K562 (cell line): ENCODE results near the gene ARPC4. TPM values are rescaled to one million over a fixed set of nuclear protein-coding genes. Genes with fewer than 3 reads are reported as not detected.
A peak's percentile ranks its signal among the peaks of the same experiment; 100 is the strongest.

Experiments
- ELF4 ChIP-seq: fragments of 450-650 bp; formaldehyde crosslinking; IDR thresholded peaks from 2 replicates; pipeline ENCODE4 v1.4.0; 2022; ENCODE audit warnings: missing genetic modification characterization
- ESRRA ChIP-seq: fragments of 450-650 bp; IDR thresholded peaks from 2 replicates; pipeline ENCODE4 v1.6.1; 2014; ENCODE audit warnings: low read depth, mild to moderate bottlenecking, moderate library complexity, borderline replicate concordance
- HCFC1 ChIP-seq: IDR thresholded peaks from 2 replicates; pipeline ENCODE4 v1.6.1; 2012; ENCODE audit warnings: low read depth, low read length, improper control_type of control experiment
- HNRNPH1 ChIP-seq: fragments of 200-400 bp; formaldehyde crosslinking; optimal IDR thresholded peaks from 2 replicates; pipeline ENCODE3; 2017; ENCODE audit warnings: low read depth, mild to moderate bottlenecking, low read length, moderate library complexity
- JUNB ChIP-seq: fragments of 450-650 bp; formaldehyde crosslinking; conservative IDR thresholded peaks from 2 replicates; pipeline ENCODE4 v1.4.0; 2020; ENCODE audit warnings: mild to moderate bottlenecking
- MYC ChIP-seq, 2 experiments: fragments of 250-450 bp in 1 of 2; sonication (Bioruptor Pico) in 1 of 2; IDR thresholded peaks; 2 replicates each; pipeline versions ENCODE4 v1.5.1 to v1.6.1; 2012 to 2021; ENCODE audit warnings: low read depth in 2 of 2, borderline replicate concordance in 1 of 2, improper control_type of control experiment in 1 of 2, low read length in 1 of 2, mild to moderate bottlenecking in 1 of 2, moderate library complexity in 1 of 2
- RCOR1 ChIP-seq, 2 experiments: IDR thresholded peaks; 2 replicates each; pipeline ENCODE4 v1.6.1; 2012; ENCODE audit warnings: low read depth in 2 of 2, low read length in 2 of 2, borderline replicate concordance in 1 of 2, improper control_type of control experiment in 1 of 2
- TBL1XR1 ChIP-seq, 2 experiments: IDR thresholded peaks; 2 replicates each; pipeline ENCODE4 v1.6.1; 2012; ENCODE audit warnings: improper control_type of control experiment in 2 of 2, low read length in 2 of 2, mild to moderate bottlenecking in 1 of 2
- TEAD1 ChIP-seq, 2 experiments: fragments of 450-650 bp in 1 of 2; sonication (generic) in 1 of 2; formaldehyde crosslinking; IDR thresholded peaks; 2 replicates each; pipeline versions ENCODE4 v1.4.0 to v1.8.0; 2020 to 2022; ENCODE audit warnings: mild to moderate bottlenecking in 2 of 2, missing genetic modification reagents in 1 of 2
- ZC3H11A ChIP-seq: IDR thresholded peaks from 2 replicates; pipeline ENCODE4 v1.6.1; 2012; ENCODE audit warnings: low read depth, low read length, improper control_type of control experiment
- ZNF197 ChIP-seq: fragments of 200-800 bp; sonication (Bioruptor generic); IDR thresholded peaks from 2 replicates; pipeline ENCODE4 v1.6.1; 2016; ENCODE audit warnings: low read depth, missing genetic modification characterization, missing compliant biosample characterization
- ZNF41 ChIP-seq: fragments of 250-450 bp; sonication (Bioruptor Pico); conservative IDR thresholded peaks from 2 replicates; pipeline ENCODE4 v1.4.0; 2020; ENCODE audit warnings: mild to moderate bottlenecking
- polyA plus RNA-seq, 8 experiments: library from polyadenylated mRNA; depleted of rRNA in 4 of 8; stranded (reverse) in 5 of 8; unstranded in 3 of 8; fragments of >200 nt; fragmentation: Nextera tagmentation in 2 of 8; fragmentation: Illumina TruSeq in 1 of 8; extraction: Ambion mirVana in 2 of 8; extraction: Trizol in 1 of 8; gene quantifications; 2 replicates each; pipeline versions ENCODE4 v1.2.1 to v1.2.3, GENCODE V29; 2011 to 2014; ENCODE audit warnings: inconsistent platforms in 1 of 8, missing spikeins in 1 of 8
- total RNA-seq, 7 experiments: library from RNA; depleted of rRNA in 6 of 7; stranded (reverse); fragments of >200 nt in 6 of 7; fragmentation: Illumina TruSeq in 2 of 7; extraction: Trizol in 2 of 7; gene quantifications; 2 replicates each; pipeline versions ENCODE4 v1.2.1 to v1.2.3, GENCODE V29; 2011 to 2021; ENCODE audit warnings: low replicate concordance in 1 of 7
- TF ChIP-seq, protein P1 (sequence below): sonication (generic); formaldehyde crosslinking; IDR thresholded peaks from 2 replicates; pipeline ENCODE4 v1.5.0; 2020; ENCODE audit warnings: missing genetic modification reagents
- TF ChIP-seq, protein P2 (sequence below): fragments of 200-800 bp; sonication (Bioruptor generic); IDR thresholded peaks from 2 replicates; pipeline ENCODE4 v1.6.1; 2016; ENCODE audit warnings: missing genetic modification characterization, missing compliant biosample characterization
- TF ChIP-seq, protein P3 (sequence below): sonication (generic); formaldehyde crosslinking; IDR thresholded peaks from 2 replicates; pipeline ENCODE4 v1.8.1; 2023; ENCODE audit warnings: missing genetic modification reagents, mild to moderate bottlenecking, borderline replicate concordance

The ARPC4 gene
- total and polyA plus RNA-seq, 9 of the 15 experiments (the other 6 are each of a cell fraction or from before 2014, with no cell fraction given): 20.1 to 153 (median 119) TPM

DNA sequence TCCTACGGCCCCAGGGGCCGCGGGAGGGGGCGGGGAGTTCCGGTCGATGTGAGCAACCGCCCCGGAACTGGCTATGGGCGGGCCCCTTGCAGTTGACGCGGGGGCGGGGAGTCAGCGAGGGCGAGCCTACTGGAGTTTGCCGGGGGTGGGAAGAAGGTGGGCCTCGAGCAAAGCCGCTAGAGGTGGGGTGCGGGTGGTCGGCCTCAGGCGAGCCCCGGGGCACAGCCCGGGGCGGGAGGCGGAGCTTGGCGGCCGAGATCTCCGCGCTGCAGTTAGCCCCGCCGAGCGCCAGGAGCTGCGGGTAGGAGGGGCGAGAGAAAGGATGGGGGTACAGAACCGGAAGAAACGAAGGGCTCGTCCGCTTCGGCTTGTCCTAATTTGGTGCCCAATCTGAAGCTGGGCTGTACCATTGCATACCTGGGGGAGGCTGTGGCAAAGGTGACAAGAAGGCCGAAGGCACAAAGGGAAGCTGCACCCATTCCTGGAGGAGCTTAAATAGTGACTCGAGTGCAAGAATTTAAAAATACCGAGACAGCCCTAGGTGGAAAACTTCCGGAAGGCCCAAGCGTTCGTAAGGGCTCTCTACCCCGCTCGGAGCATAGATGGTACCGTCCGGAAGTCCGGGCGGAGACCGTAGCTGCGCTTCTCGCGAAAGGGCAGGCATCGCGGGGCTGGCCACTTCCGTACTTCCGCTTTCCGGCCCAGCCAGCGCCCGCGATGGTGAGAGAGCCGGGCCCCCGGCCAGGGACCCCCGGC, at the start of gene ARPC4, which contains the start of gene TADA3 (continued):
- peak; percentile 91; the same call in 1 of the 2 replicates for TF ChIP-seq ZNF197 (CRISPR knock-in tag)
- TF ChIP-seq TEAD1 (CRISPR knock-in tag; IDR thresholded peaks at IDR 0.05): 0 out of 4 replicates have a peak, but pooled peaks of 1 of the 2 experiments have one; percentile 12
- TF ChIP-seq, protein P1, sequence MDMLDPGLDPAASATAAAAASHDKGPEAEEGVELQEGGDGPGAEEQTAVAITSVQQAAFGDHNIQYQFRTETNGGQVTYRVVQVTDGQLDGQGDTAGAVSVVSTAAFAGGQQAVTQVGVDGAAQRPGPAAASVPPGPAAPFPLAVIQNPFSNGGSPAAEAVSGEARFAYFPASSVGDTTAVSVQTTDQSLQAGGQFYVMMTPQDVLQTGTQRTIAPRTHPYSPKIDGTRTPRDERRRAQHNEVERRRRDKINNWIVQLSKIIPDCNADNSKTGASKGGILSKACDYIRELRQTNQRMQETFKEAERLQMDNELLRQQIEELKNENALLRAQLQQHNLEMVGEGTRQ (CRISPR knock-in tag): no peak
- peak; percentile 17 to 54; a peak in 1 of 4 replicates for TF ChIP-seq TBL1XR1 (IDR thresholded peaks at IDR 0.05; ENCODE audit: low read length in 2 of 2)
- TF ChIP-seq HNRNPH1: no peak
- TF ChIP-seq, protein P2, sequence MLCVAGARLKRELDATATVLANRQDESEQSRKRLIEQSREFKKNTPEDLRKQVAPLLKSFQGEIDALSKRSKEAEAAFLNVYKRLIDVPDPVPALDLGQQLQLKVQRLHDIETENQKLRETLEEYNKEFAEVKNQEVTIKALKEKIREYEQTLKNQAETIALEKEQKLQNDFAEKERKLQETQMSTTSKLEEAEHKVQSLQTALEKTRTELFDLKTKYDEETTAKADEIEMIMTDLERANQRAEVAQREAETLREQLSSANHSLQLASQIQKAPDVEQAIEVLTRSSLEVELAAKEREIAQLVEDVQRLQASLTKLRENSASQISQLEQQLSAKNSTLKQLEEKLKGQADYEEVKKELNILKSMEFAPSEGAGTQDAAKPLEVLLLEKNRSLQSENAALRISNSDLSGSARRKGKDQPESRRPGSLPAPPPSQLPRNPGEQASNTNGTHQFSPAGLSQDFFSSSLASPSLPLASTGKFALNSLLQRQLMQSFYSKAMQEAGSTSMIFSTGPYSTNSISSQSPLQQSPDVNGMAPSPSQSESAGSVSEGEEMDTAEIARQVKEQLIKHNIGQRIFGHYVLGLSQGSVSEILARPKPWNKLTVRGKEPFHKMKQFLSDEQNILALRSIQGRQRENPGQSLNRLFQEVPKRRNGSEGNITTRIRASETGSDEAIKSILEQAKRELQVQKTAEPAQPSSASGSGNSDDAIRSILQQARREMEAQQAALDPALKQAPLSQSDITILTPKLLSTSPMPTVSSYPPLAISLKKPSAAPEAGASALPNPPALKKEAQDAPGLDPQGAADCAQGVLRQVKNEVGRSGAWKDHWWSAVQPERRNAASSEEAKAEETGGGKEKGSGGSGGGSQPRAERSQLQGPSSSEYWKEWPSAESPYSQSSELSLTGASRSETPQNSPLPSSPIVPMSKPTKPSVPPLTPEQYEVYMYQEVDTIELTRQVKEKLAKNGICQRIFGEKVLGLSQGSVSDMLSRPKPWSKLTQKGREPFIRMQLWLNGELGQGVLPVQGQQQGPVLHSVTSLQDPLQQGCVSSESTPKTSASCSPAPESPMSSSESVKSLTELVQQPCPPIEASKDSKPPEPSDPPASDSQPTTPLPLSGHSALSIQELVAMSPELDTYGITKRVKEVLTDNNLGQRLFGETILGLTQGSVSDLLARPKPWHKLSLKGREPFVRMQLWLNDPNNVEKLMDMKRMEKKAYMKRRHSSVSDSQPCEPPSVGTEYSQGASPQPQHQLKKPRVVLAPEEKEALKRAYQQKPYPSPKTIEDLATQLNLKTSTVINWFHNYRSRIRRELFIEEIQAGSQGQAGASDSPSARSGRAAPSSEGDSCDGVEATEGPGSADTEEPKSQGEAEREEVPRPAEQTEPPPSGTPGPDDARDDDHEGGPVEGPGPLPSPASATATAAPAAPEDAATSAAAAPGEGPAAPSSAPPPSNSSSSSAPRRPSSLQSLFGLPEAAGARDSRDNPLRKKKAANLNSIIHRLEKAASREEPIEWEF (CRISPR knock-in tag): no peak
- peak; percentile 89; the same call in 1 of the 2 replicates for TF ChIP-seq ELF4
- 0 out of 2 replicates have a peak, but pooled peaks have one; percentile 8 for TF ChIP-seq ZNF41 (CRISPR knock-in tag)
- TF ChIP-seq JUNB: no peak
- TF ChIP-seq HCFC1: peak; percentile 68
- TF ChIP-seq ESRRA: peak; percentile 11; the same call in 1 of the 2 replicates
- peak; percentile 69 for TF ChIP-seq MYC (IDR thresholded peaks at IDR 0.05; ENCODE audit: low read depth, low read length)
- TF ChIP-seq MYC (CRISPR knock-in tag; IDR thresholded peaks at IDR 0.05; ENCODE audit: borderline replicate concordance, low read depth): 0 out of 2 replicates have a peak, but pooled peaks have one; percentile 47
- TF ChIP-seq, protein P3, sequence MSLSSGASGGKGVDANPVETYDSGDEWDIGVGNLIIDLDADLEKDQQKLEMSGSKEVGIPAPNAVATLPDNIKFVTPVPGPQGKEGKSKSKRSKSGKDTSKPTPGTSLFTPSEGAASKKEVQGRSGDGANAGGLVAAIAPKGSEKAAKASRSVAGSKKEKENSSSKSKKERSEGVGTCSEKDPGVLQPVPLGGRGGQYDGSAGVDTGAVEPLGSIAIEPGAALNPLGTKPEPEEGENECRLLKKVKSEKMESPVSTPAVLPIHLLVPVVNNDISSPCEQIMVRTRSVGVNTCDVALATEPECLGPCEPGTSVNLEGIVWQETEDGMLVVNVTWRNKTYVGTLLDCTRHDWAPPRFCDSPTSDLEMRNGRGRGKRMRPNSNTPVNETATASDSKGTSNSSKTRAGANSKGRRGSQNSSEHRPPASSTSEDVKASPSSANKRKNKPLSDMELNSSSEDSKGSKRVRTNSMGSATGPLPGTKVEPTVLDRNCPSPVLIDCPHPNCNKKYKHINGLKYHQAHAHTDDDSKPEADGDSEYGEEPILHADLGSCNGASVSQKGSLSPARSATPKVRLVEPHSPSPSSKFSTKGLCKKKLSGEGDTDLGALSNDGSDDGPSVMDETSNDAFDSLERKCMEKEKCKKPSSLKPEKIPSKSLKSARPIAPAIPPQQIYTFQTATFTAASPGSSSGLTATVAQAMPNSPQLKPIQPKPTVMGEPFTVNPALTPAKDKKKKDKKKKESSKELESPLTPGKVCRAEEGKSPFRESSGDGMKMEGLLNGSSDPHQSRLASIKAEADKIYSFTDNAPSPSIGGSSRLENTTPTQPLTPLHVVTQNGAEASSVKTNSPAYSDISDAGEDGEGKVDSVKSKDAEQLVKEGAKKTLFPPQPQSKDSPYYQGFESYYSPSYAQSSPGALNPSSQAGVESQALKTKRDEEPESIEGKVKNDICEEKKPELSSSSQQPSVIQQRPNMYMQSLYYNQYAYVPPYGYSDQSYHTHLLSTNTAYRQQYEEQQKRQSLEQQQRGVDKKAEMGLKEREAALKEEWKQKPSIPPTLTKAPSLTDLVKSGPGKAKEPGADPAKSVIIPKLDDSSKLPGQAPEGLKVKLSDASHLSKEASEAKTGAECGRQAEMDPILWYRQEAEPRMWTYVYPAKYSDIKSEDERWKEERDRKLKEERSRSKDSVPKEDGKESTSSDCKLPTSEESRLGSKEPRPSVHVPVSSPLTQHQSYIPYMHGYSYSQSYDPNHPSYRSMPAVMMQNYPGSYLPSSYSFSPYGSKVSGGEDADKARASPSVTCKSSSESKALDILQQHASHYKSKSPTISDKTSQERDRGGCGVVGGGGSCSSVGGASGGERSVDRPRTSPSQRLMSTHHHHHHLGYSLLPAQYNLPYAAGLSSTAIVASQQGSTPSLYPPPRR (CRISPR knock-in tag): 0 out of 2 replicates have a peak, but pooled peaks have one; percentile 39
- no peak; a peak in 2 of 4 replicates for TF ChIP-seq RCOR1 (IDR thresholded peaks at IDR 0.05; ENCODE audit: borderline replicate concordance in 1 of 2, low read depth in 2 of 2, low read length in 2 of 2)
- no peak; the same call in 1 of the 2 replicates for TF ChIP-seq ZC3H11A
